DMS79 (cell line): ENCODE data around the gene CABCOCO1.

Experiments used
- DNase-seq: peaks from one replicate; lab custom pipeline; 2025; lab: John Stamatoyannopoulos, UW

CABCOCO1 gene

GRCh38 chr10:61785473-61786105 is 122.9 kb downstream of the CABCOCO1 start:
- DNase-seq: no peak

- DNase-seq: no peak
Measured at GRCh38 chr10:61786728-61787127, 124.0 kb downstream of the CABCOCO1 start.

GRCh38 chr10:61787170-61787569 is 124.4 kb downstream of the CABCOCO1 start:
- no peak for DNase-seq

- DNase-seq: no peak
Measured at GRCh38 chr10:61789031-61789430, 126.3 kb downstream of the CABCOCO1 start.

GRCh38 chr10:61791216-61791615 is 128.5 kb downstream of the CABCOCO1 start:
- no peak for DNase-seq

- no peak for DNase-seq
Measured at GRCh38 chr10:61792097-61792716, 129.5 kb downstream of the CABCOCO1 start.

- DNase-seq: no peak
Measured at GRCh38 chr10:61792921-61793320, 130.2 kb downstream of the CABCOCO1 start.

GRCh38 chr10:61793760-61794703 is 131.3 kb downstream of the CABCOCO1 start:
- peak; percentile 4 for DNase-seq

- no peak for DNase-seq
Measured at GRCh38 chr10:61795147-61795546, 132.4 kb downstream of the CABCOCO1 start.

GRCh38 chr10:61795551-61795950 is 132.8 kb downstream of the CABCOCO1 start:
- DNase-seq: no peak

- no peak for DNase-seq
Measured at GRCh38 chr10:61796785-61797184, 134.1 kb downstream of the CABCOCO1 start.

GRCh38 chr10:61797304-61798153 is 134.8 kb downstream of the CABCOCO1 start:
- no peak for DNase-seq

GRCh38 chr10:61798713-61799112 is 136.0 kb downstream of the CABCOCO1 start:
- no peak for DNase-seq

GRCh38 chr10:61801484-61801883 is 138.8 kb downstream of the CABCOCO1 start:
- no peak for DNase-seq

- DNase-seq: no peak
Measured at GRCh38 chr10:61803269-61803668, 140.5 kb downstream of the CABCOCO1 start.

GRCh38 chr10:61804414-61804813 is 141.7 kb downstream of the CABCOCO1 start:
- DNase-seq: no peak

GRCh38 chr10:61805091-61805490 is 142.4 kb downstream of the CABCOCO1 start:
- DNase-seq: no peak

- DNase-seq: no peak
Measured at GRCh38 chr10:61810263-61810662, 147.5 kb downstream of the CABCOCO1 start.

GRCh38 chr10:61812052-61812721 is 149.5 kb downstream of the CABCOCO1 start:
- no peak for DNase-seq

GRCh38 chr10:61812920-61813319 is 150.2 kb downstream of the CABCOCO1 start:
- no peak for DNase-seq

GRCh38 chr10:61814160-61814559 is 151.4 kb downstream of the CABCOCO1 start:
- no peak for DNase-seq
